Prostate gland (tissue), 2 donors: ENCODE data around the gene DHX58. TPM values are rescaled to one million over a fixed set of nuclear protein-coding genes. Genes with fewer than 3 reads are reported as not detected.

Experiments
- DNase-seq: peaks from one replicate; pipeline ENCODE4 v3.0.0-alpha.2; 2019; ENCODE audit warnings: low spot score
- H3K27ac ChIP-seq, 2 donors: fragments of 200-600 bp; sonication (generic); 2 replicates each; pipeline ENCODE4 v1.5.1; 2017 to 2019
- H3K27me3 ChIP-seq: fragments of 200-600 bp; sonication (generic); replicated peaks from 2 replicates; pipeline ENCODE4 v1.5.1; 2019; ENCODE audit not compliant: insufficient read depth
- H3K36me3 ChIP-seq, 2 donors: fragments of 200-600 bp; sonication (generic); 1 replicate in 1 of 2; 2 replicates in 1 of 2; pipeline versions ENCODE4 v1.5.1 to v1.8.1; 2017 to 2019
- H3K4me1 ChIP-seq: fragments of 200-600 bp; sonication (generic); replicated peaks from 2 replicates; pipeline ENCODE4 v1.5.1; 2019
- H3K4me3 ChIP-seq, 2 donors: fragments of 200-600 bp; sonication (generic); 2 replicates each; pipeline ENCODE4 v1.5.1; 2017 to 2019
- H3K9me3 ChIP-seq: fragments of 200-600 bp; sonication (generic); 2 replicates; pipeline ENCODE4 v1.5.1; 2017
- CTCF ChIP-seq, 4 experiments: fragments of 200-600 bp in 2 of 4; fragments of 450-650 bp in 2 of 4; sonication (generic) in 2 of 4; IDR thresholded peaks; 1 replicate in 3 of 4; 2 replicates in 1 of 4; pipeline ENCODE4 v1.5.1; 2016 to 2019; ENCODE audit warnings: antibody characterized with exemption in 4 of 4, mild to moderate bottlenecking in 2 of 4, moderate library complexity in 2 of 4
- POLR2A ChIP-seq: fragments of 450-650 bp; IDR thresholded peaks from one replicate; pipeline ENCODE4 v1.6.1; 2016; ENCODE audit warnings: antibody characterized with exemption, mild to moderate bottlenecking
- POLR2AphosphoS5 ChIP-seq: sonication (generic); formaldehyde crosslinking; IDR thresholded peaks from one replicate; pipeline ENCODE4 v1.6.1; 2017; ENCODE audit warnings: antibody characterized with exemption
- WGBS: methylation state at CpG from one replicate; pipeline ENCODE4 v1.1.5; 2018; 5-methylcytosine and 5-hydroxymethylcytosine counted together
- intact Hi-C: fragments of 100-400 bp; cut with DNase I; formaldehyde crosslinking; loops from one replicate; pipeline ENCODE4 v1.14.2; 2022
- total RNA-seq, 2 donors: library from RNA; depleted of rRNA; stranded (reverse); fragments of >200 nt; gene quantifications; one replicate each; pipeline ENCODE4 v1.1.0, GENCODE V29; 2016

DHX58 gene
- total RNA-seq, 2 donors from 2014 or later = 26.7 to 38.6 TPM

DNA sequence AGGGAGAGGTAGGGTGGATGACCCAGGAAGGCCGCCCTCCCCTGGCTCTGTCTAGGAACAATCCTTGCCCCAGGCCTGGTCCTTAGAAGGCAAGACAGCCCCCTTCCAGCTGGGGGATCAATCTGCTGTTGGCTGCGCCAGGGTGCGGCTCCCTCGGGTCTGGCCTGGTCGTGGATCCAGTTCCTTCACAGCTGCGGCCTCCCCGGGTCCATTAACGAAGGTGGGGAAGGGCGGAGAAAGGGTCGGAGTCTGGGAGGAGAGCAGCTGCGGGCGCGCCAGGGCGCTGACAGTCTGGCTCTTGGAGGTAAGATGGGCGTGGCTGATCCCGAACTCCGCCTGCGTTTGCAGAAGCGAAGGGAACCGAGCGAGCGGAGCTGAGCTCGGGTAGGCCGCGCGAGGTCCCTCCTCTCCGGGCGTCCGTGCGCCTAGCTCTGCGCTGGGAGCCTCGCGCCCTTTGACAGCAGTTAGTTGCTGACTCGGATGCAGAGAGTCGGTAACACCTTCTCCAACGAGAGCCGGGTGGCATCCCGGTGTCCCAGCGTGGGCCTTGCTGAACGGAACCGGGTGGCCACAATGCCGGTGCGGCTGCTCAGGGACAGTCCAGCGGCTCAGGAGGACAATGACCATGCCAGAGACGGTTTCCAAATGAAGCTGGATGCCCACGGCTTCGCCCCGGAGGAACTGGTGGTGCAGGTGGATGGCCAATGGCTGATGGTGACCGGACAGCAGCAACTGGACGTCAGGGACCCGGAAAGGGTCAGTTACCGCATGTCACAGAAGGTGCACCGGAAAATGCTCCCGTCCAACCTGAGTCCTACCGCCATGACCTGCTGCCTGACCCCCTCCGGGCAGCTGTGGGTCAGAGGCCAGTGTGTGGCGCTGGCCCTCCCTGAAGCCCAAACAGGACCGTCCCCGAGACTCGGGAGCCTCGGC is 10.1 kb upstream of the DHX58 start, which contains the start of gene HSPB9:
Gene HSPB9, plus strand, starts transcription at position 434 of the 933 bp plus-strand sequence. Its CDS starts 47 bp downstream, at position 481.
- H3K27me3 ChIP-seq = no peaks in the 10 kb centered on the region
- no peaks in the 10 kb centered on the region for H3K4me1 ChIP-seq
- no peaks in the 10 kb centered on the region for H3K9me3 ChIP-seq
- TF ChIP-seq POLR2A (no peak), POLR2AphosphoS5 (peak; percentile 35), CTCF (IDR thresholded peaks at IDR 0.05) (no peak)
- peak within 1 kb of the TSS; percentile 33 to 52 for H3K27ac ChIP-seq
- peak within 1 kb of the TSS in 1 of 2 donors; percentile 8 for H3K4me3 ChIP-seq
- peak; percentile 73 for DNase-seq
- WGBS = 56% methylated on average over 55 of the region's 61 CpGs
- H3K36me3 ChIP-seq = peaks cover 0 to 11% of the 10 kb centered on the region in 2 donors
- intact Hi-C loops = no loop called here

- Histone ChIP-seq H3K27me3 (no peaks in the 10 kb centered on the region), H3K4me3 (peak within 1 kb of the TSS; percentile 82 to 90), H3K9me3 (no peaks in the 10 kb centered on the region), H3K27ac (peak within 1 kb of the TSS; percentile 60 to 69), H3K4me1 (no peaks in the 10 kb centered on the region), H3K36me3 (no peaks in the 10 kb centered on the region)
- WGBS = 7% methylated on average over 47 of the region's 57 CpGs
- peak; percentile 66 for DNase-seq
- intact Hi-C loops = no loop called here
- TF ChIP-seq POLR2AphosphoS5 (peak; percentile 82), POLR2A (peak; percentile 16), CTCF (IDR thresholded peaks at IDR 0.05) (no peak)
These were observed 8.6 kb upstream of the DHX58 start, which contains the start of gene KAT2A for GRCh38 chr17:42120770-42121769. Gene KAT2A (minus strand): TSS chr17:42121367. CDS start chr17:42121304, 63 bp downstream.

GRCh38 chr17:42120161-42120769 is 7.8 kb upstream of the DHX58 start:
- no peak overlapping the region for H3K27ac ChIP-seq
- TF ChIP-seq POLR2AphosphoS5 (no peak), POLR2A (no peak), CTCF (IDR thresholded peaks at IDR 0.05) (no peak)
- H3K9me3 ChIP-seq = no peaks in the 10 kb centered on the region
- H3K4me3 ChIP-seq = peak overlapping the region; percentile 82 to 90
- 39% methylated on average over 7 of the region's 7 CpGs for whole genome bisulfite sequencing
- H3K27me3 ChIP-seq = no peaks in the 10 kb centered on the region
- no peak for DNase-seq
- intact Hi-C loops = no loop called here
- H3K36me3 ChIP-seq = no peaks in the 10 kb centered on the region
- no peaks in the 10 kb centered on the region for H3K4me1 ChIP-seq

DNA sequence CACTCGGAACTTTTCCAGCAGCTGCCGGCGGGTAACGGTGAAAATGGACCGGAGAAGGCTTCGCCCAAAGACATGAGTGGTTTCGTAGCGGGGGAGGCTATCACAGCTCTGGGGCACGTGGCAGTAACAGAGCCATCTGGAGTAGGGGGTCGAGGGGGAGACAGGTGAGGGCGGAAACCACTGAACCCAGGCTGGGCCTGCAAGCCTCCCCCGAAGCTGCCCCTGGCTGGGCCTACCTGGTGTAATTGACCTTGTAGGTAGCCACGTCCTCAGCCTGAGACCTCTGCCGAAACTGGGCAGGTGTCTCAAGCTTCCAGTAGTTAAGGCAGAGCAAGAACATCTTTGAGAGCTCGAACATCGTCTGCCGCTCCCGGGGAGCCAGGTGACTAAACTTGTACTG is 6.8 kb upstream of the DHX58 start:
- Histone ChIP-seq H3K27me3 (no peaks in the 10 kb centered on the region), H3K27ac (no peak overlapping the region), H3K4me1 (no peaks in the 10 kb centered on the region), H3K36me3 (no peaks in the 10 kb centered on the region), H3K4me3 (no peak overlapping the region), H3K9me3 (no peaks in the 10 kb centered on the region)
- no peak for DNase-seq
- intact Hi-C loops = loop anchor here (5.0 kb wide), 1 partner anchor 52 kb away; no protein-coding TSS in a partner anchor
- WGBS = 87% methylated on average over 18 of the region's 18 CpGs
- TF ChIP-seq CTCF (IDR thresholded peaks at IDR 0.05) (no peak), POLR2A (no peak), POLR2AphosphoS5 (no peak)
